ENCODE results near the gene CACNG1.

Gene CACNG1

GRCh38 chr17:67052720-67053437, 8.5 kb downstream of the CACNG1 start:
- no peak for DNase-seq

DNA sequence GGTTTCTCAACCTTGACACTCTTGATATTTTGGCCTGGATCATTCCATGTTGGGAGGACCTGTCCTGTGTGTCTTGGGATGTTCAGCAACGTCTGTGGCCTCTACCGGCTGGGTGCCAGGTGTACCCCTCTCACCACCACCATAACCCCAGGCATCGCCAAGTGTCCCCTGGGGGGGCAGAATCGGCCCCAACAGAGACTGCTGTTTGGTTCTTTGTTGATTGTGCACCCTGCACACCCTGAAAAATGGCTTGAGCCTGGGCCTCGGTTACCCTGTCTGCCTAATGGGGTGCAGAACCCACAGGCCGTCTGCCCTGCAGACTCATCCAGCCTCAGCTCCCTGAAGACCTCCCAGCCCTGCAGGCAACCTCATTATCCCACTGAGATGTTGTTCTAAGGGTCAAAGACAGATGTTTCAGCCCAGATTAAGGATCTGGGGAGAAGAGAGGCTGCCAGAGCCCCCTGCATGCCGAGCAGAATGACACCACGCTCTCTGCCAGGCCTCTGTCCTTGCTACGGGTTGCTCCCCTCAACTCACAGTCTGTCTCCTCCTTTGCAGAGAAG, 9.2 kb downstream of the CACNG1 start:
- DNase-seq, result no peak

- DNase-seq, result no peak
These were observed 9.7 kb downstream of the CACNG1 start for GRCh38 chr17:67054011-67054591.

DNA sequence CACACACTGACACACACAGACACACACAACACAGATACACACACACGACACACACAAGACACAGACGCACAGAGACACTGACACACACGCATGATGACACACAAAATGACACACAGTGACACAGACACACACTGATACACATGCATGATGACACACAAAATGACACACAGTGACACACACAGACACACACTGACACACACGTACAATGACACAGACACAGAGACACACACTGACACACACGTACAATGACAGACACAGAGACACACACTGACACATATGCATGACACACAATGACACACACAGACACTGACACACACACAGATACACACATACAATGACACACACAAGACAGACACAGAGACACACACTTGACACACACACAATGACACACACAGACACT, 10.3 kb downstream of the CACNG1 start:
- DNase-seq, result no peak

GRCh38 chr17:67055041-67055443, 10.7 kb downstream of the CACNG1 start:
- DNase-seq, result no peak

DNA sequence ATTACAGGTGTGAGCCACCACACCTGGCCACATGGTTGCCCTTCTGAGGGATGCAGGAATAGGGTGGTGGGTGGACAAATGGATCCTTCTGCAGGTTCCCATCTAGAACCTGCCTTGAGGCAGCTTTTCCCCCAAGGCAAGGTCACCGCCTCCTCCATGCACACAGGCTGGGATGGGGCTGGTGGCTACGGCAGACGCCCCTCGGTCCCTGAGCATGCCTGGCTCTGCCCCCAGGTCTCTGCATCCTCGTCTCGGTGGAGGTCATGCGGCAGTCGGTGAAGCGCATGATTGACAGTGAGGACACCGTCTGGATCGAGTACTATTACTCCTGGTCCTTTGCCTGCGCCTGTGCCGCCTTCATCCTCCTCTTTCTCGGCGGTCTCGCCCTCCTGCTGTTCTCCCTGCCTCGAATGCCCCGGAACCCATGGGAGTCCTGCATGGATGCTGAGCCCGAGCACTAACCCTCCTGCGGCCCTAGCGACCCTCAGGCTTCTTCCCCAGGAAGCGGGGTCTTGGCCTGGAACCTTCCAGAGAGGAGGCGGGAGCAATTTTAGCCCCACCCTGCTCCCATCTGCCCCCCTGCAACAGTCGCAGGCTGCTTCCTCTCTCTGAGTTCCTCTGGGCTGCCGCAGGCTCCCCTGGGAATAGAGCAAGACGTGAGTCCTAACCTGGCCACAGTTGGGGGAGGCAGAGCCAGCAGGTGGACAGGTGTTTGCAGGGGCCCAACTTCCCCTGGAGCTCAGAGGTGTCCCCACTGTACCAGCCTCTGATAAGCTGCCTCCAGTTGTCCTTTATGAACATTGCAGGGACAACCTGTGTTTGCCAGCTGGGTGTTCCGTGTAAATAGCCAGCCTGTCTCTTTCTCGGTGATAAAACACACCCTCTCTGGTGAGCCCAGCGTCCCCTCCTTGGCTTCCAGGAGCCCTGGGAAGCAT, 11.7 kb downstream of the CACNG1 start:
- DNase-seq, result no peak

- no peak for DNase-seq
These were observed 12.6 kb downstream of the CACNG1 start for GRCh38 chr17:67056746-67057490.

DNA sequence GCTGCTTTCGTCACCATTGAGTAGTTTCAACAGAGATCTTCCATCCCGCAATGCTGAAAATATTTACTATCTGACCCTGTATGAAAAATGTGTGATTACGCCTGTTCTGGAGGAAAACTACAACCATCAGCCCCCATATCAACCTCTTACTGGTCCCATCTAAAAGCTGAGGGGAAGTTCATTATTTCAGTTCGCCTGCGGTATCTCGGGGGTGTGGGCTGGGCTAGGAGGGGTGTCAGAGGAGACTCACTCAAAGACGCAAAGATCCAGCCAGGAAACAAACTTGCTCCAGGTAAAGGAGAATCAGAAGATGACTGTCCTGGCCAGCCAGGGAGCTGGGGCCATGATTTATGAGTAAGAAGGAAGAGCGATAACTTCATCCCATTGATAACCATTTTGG, 13.7 kb downstream of the CACNG1 start:
- no peak for DNase-seq

DNA sequence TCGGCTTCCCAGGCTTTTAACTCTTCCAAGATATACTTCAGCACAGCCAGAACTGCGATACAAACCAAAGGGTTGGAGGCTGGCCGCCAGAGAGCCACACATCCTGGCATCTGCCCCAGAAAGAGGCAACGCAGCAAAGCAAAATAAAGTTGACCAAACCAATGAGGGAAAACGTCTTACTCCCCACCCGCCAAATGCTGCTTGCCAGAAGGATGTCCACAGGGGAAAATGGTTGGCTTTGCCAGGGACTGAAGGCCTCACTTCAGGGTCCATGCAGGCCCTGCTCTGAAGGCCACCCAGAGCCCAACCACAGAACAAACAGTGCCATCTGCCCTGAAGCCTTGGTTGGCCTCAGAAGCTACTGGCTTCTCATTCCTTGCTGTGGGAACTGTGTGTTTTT, 15.0 kb downstream of the CACNG1 start:
- DNase-seq, result no peak

- DNase-seq, result no peak
These were observed 18.8 kb downstream of the CACNG1 start for GRCh38 chr17:67063141-67063540.

- DNase-seq, result no peak
These were observed 22.4 kb downstream of the CACNG1 start for GRCh38 chr17:67066717-67067116.

GRCh38 chr17:67067571-67068482, 23.5 kb downstream of the CACNG1 start:
- no peak for DNase-seq

- DNase-seq, result no peak
These were observed 24.6 kb downstream of the CACNG1 start for GRCh38 chr17:67068999-67069398.

- no peak for DNase-seq
These were observed 25.3 kb downstream of the CACNG1 start for GRCh38 chr17:67069603-67070136.

- no peak for DNase-seq
These were observed 27.2 kb downstream of the CACNG1 start for GRCh38 chr17:67071595-67071994.

DNA sequence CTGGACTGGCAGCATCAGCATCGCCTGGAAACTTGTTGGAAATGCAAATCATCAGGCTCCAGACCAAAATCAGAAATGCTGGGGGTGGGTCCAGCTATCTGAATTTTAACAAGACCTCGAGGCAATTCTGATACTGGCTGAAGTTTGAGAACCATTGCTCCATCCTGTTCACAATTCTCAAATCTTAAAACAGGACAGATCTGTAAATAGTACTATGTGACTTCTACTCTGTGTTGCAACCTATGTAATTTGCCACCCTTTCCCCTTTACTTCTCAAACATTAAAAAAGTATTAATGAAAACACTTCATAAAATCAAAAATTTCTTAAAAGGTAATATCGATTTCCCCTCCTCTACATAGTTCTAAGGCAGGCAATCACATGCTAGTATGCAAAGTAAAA, 28.5 kb downstream of the CACNG1 start:
- no peak for DNase-seq

DNA sequence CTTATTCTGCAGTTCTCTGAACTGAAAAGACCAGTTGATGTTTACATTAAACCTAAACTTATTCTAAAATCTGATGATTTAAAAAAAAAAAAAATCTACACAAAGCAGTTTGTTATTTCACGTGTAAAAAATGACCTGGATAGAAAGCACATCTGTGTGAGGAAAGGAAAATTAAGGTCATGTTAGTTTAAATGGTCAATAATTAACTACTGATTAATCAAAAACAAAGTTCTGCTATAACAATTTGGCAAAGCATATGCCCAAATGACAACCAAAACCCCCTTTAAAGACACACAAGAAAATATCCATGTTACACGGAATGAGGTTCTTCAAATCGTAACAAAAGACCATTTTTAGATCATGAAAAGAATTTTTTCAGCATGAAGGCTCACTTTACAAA, 30.4 kb downstream of the CACNG1 start:
- DNase-seq, result no peak

GRCh38 chr17:67076290-67076689, 31.9 kb downstream of the CACNG1 start:
- no peak for DNase-seq

- no peak for DNase-seq
These were observed 33.9 kb downstream of the CACNG1 start for GRCh38 chr17:67078292-67078691.

- no peak for DNase-seq
These were observed 35.1 kb downstream of the CACNG1 start for GRCh38 chr17:67079491-67079890.

GRCh38 chr17:67080804-67081203, 36.5 kb downstream of the CACNG1 start:
- no peak for DNase-seq
